H7 (cell line): Measurements from ENCODE around the gene C3orf20. TPM values are rescaled to one million over a fixed set of nuclear protein-coding genes. Genes with fewer than 3 reads are reported as not detected.

Experiments used
- DNase-seq: peaks from one replicate; pipeline ENCODE4 v3.0.0; 2012
- H3K27me3 ChIP-seq: 2 replicates; pipeline ENCODE4 v1.6.0; 2011; ENCODE audit warnings: mild to moderate bottlenecking, low read length; ENCODE audit not compliant: control insufficient read depth, insufficient read depth
- H3K36me3 ChIP-seq: replicated peaks from 2 replicates; pipeline ENCODE4 v1.5.1; 2011; ENCODE audit warnings: low read length; ENCODE audit not compliant: control insufficient read depth, insufficient read depth
- H3K4me3 ChIP-seq: 2 replicates; pipeline ENCODE4 v1.5.1; 2011; ENCODE audit warnings: low read depth, mild to moderate bottlenecking, control low read depth, low read length, moderate library complexity; ENCODE audit not compliant: insufficient read depth
- total RNA-seq: library from RNA; depleted of rRNA; stranded (reverse); fragments of >200 nt; shearing (Covaris generic); gene quantifications from 2 replicates; pipeline ENCODE4 v1.2.3, GENCODE V29; 2014

The C3orf20 gene
- total RNA-seq, 1 experiment from 2014 or later: 0.07 TPM

- H3K27me3 ChIP-seq: no peaks in the 10 kb centered on the region
- no peaks in the 10 kb centered on the region for H3K36me3 ChIP-seq
- H3K4me3 ChIP-seq: no peak overlapping the region
- DNase-seq: no peak
These were observed 100.1 kb downstream of the C3orf20 start for GRCh38 chr3:14775011-14775410.

GRCh38 chr3:14775563-14775962 lies 100.6 kb downstream of the C3orf20 start:
- no peaks in the 10 kb centered on the region for H3K27me3 ChIP-seq
- no peak overlapping the region for H3K4me3 ChIP-seq
- no peak for DNase-seq
- no peaks in the 10 kb centered on the region for H3K36me3 ChIP-seq

DNA sequence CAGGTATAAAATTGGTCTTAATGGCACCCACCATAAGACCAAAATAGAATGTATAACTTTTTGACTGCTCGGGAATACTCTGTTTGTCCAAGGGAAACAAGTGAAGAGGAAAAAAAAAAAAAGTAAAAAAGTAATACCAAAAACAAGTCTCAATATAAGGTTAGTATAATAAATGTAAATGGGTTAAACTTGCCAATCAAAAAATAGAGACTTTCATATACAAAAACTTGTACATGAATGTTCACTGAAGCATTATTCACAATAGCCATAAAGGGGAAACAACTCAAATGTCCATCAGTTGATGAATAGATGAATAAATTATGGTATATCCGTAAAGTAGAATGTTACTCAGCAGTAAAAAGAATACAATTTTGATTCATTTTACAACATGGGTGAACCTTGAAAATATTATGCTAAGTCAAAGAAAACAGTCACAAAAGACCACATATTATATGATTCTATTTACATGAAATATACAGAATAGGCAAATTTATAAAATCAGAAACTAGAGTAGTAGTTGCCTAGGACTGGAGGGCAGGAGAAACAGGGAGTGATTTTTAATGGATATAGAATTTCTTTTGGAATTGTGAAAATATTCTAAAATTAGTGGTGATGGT lies 104.2 kb downstream of the C3orf20 start:
- H3K36me3 ChIP-seq: no peaks in the 10 kb centered on the region
- no peak for DNase-seq
- H3K4me3 ChIP-seq: no peak overlapping the region
- H3K27me3 ChIP-seq: no peaks in the 10 kb centered on the region

DNA sequence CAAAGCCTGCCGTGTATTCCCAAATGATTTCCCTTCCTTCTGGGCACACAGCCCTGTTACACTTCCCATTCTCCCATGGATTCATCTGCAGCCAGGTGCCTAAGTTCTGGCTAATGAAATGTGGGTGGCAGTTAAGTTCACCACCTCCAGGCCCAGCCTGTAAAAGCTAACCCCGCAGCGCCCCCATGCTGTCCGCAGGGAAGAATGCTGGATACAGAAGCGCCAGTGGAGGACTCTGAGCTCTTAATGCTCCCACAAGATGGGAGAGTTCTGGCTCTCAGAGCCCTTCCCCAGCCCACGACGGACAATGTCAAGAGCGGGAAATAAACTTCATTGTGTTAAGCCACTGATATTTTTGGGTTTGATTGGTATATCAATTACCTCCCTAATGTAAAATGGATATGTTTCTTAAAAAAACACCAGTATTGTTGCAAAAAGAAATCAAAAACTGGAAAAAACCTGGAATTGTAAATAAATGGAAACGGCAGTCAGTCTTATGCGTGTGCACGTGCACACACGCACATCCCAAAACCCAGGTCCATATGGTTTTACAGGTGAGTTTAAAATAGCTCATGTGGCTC lies 106.1 kb downstream of the C3orf20 start:
- DNase-seq: peak; percentile 87
- Histone ChIP-seq H3K27me3 (no peaks in the 10 kb centered on the region), H3K36me3 (no peaks in the 10 kb centered on the region), H3K4me3 (no peak overlapping the region)

DNA sequence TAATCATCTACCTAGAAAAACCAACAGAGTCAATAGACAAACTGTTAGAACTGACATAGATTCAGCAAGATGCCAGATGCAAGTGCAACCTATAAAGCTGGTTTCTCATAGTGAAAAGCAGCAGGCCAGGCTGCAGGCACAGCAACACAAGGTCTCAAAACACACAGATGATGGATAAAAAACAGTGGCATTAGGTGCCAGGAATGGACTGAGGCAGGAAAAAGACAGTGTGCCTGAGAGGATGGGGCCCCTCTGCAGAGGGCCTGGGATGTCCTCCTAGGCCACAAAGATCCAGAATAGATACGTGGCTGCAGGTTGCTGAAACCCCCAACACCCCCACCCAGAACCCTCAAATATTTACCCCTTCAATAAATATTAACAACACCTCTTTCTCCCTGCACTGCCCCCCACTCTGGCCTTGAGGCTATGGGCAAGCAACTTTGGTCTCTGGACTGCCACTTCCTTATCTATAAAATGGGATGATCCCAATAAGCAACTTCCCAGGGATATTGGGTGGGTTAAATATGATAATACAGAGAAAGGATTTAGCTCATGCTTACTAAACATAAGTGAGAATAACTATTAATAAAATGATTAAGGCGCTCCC lies 108.6 kb downstream of the C3orf20 start:
- Histone ChIP-seq H3K4me3 (no peak overlapping the region), H3K36me3 (no peaks in the 10 kb centered on the region), H3K27me3 (no peaks in the 10 kb centered on the region)
- no peak for DNase-seq

DNA sequence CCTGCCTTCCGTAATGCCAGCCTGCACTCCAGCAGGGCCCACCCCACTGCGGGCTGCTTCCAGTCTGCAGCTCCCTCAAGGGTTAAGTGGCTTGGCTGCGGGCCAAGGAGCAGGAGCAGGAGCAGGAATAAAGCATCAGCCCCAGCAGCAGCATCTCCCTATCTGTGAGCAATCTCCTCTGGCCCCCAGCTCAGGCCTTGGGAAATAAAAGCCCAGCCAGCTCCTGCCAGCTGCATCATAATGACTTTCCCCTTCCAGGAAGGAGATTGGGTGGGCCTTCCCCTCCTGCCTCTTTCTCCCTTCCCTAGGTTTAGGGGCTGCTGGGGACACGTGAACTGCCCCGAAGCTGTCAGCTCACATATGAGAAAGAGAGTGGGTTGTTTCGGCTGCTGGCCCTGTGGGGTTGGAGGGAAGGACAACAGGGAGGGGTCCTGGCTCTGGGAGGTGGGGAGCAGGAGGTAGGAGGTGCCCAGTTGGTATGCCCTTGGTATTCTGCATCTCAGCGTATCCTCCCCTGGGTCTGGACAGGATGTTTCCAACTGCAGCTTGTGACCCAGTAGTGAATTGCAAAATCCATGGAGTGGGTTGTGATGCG lies 109.2 kb downstream of the C3orf20 start:
- DNase-seq: peak; percentile 74
- no peaks in the 10 kb centered on the region for H3K27me3 ChIP-seq

GRCh38 chr3:14785207-14786155 lies 110.5 kb downstream of the C3orf20 start:
- no peaks in the 10 kb centered on the region for H3K27me3 ChIP-seq
- H3K4me3 ChIP-seq: no peak overlapping the region
- no peak for DNase-seq
- no peaks in the 10 kb centered on the region for H3K36me3 ChIP-seq

More for the DNA sequence above, 109.2 kb downstream of the C3orf20 start:
- no peaks in the 10 kb centered on the region for H3K36me3 ChIP-seq
- H3K4me3 ChIP-seq: no peak overlapping the region

DNA sequence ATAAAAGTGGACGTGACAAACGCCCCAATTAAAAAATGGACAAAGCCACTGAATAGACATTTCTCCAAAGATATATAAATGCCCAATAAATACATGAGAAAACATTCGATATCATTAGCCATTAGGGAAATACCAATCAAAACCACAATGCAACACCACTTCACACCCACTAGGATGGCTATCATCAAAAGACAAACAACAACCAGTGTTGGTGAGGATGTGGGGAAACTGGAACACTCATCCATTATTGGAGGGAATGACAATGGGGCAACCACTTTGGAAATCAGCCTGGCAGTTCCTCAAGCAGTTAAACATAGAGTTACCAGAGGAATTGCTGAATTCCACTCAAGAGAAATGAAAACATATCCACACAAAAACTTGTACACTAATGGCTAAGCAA lies 111.4 kb downstream of the C3orf20 start:
- no peaks in the 10 kb centered on the region for H3K36me3 ChIP-seq
- H3K4me3 ChIP-seq: no peak overlapping the region
- no peaks in the 10 kb centered on the region for H3K27me3 ChIP-seq
- no peak for DNase-seq

- no peak for DNase-seq
- Histone ChIP-seq H3K27me3 (no peaks in the 10 kb centered on the region), H3K36me3 (no peaks in the 10 kb centered on the region), H3K4me3 (no peak overlapping the region)
These were observed 112.7 kb downstream of the C3orf20 start for GRCh38 chr3:14787630-14788029.

DNA sequence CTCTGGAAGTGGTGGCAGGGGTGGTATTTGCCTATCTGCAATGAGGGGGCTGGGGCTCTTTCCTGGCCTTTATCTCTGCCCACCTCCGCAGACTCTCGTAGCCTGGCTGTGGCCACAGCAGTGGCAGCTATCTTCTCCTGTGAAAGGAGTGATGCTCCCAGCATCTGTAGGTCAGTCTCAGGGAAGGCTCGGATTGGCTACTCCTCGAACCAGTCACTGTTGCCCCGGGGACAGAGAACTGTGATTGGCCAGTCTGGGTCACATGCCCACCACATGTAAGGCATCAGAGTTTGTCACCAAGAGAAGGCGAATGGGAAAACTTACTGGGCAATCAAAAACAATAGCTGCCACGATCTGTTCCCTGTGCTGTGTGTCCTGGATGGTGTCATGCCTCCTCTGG lies 113.7 kb downstream of the C3orf20 start:
- DNase-seq: no peak
- no peaks in the 10 kb centered on the region for H3K36me3 ChIP-seq
- H3K27me3 ChIP-seq: no peaks in the 10 kb centered on the region
- H3K4me3 ChIP-seq: no peak overlapping the region

GRCh38 chr3:14789221-14789620 lies 114.3 kb downstream of the C3orf20 start:
- Histone ChIP-seq H3K4me3 (no peak overlapping the region), H3K36me3 (no peaks in the 10 kb centered on the region), H3K27me3 (no peaks in the 10 kb centered on the region)
- DNase-seq: no peak

DNA sequence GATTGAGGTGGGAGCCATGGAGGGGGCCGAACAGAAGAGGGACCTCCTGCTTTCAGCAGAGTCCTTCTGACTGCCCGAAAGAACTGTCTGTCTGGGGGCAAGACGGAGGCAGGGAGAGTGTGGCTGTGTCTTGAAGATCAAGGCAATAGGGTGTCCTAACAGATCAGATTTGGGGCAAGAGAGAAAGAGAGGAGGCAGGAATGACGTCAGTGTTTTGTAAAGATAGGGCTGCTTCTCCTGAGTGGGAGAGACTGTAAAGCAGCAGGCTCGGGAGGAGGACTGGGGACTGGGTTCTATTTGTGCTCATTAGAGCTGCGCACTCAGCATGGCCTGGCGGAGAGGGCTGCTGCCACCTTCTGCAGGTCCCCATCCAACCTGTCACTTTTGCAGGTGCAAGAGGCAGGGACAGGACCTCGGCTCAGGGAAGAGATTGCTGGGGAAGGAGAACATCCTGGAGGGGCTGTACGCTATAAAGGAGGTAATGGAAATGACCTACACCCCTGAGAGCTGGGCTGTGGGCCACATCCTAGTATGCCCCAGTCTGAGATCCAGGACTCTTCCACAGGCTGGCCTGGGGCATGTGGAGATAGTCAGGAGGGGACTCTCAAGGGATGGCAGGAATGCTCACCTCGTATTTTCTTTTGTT lies 114.8 kb downstream of the C3orf20 start:
- Histone ChIP-seq H3K27me3 (no peaks in the 10 kb centered on the region), H3K36me3 (no peaks in the 10 kb centered on the region), H3K4me3 (no peak overlapping the region)
- no peak for DNase-seq

DNA sequence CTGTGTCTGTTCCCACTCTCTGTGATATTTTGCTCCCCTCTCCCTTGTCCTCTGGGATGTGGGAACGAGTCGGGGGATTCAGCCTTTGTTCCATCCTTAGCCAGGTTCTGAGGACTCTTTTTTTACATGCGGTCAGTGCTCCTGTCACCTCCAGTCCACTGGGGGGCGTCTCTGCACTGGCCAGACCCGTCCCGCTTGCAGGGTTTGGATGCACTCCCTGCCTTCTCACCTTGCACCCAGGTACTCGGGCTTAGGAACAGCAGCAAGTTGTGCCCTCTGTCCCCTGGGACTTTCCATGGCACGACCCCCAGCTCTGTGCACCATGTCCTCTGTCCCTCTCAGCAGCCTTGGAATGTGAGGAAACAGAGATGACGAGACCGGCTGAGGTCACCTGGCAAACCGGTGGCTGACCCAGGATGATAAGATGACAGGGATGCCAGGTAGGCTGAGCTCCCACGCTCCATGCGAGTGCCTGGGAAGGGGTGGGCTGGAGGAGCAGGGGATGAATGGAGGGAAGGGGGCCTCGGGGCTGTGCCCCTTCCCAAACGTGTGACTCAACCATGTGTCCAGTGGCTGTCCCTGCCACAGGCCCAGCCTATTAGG lies 116.5 kb downstream of the C3orf20 start:
- Histone ChIP-seq H3K36me3 (no peaks in the 10 kb centered on the region), H3K4me3 (no peak overlapping the region), H3K27me3 (no peaks in the 10 kb centered on the region)
- DNase-seq: peak; percentile 92

DNA sequence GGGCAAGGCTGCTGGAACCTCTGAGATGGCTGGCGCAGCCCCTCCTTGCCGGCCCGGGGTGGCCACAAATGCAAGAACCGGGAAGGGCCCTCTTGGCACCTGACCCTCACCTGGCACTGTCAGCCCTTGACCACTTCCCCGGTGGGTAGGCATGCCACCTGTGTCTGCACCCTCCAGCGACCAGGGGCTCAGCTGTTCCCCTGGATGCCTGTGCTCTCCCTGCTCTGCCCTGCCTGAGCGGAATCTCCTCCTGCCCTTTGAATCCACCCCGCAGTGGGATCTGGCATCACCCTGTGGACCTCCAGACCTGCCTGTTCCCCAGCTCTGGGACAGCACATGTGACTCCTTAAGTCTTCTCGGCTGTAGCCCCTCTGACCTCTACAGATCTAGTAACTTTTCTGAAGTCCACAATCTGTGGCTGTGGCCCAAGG lies 117.8 kb downstream of the C3orf20 start:
- H3K4me3 ChIP-seq: no peak overlapping the region
- no peaks in the 10 kb centered on the region for H3K27me3 ChIP-seq
- no peak for DNase-seq
- no peaks in the 10 kb centered on the region for H3K36me3 ChIP-seq
